Measurements from ENCODE around the gene COL4A2. TPM values are rescaled to one million over a fixed set of nuclear protein-coding genes. Genes with fewer than 3 reads are reported as not detected.

COL4A2 gene
- total RNA-seq, 2 experiments from 2014 or later, result not detected

DNA sequence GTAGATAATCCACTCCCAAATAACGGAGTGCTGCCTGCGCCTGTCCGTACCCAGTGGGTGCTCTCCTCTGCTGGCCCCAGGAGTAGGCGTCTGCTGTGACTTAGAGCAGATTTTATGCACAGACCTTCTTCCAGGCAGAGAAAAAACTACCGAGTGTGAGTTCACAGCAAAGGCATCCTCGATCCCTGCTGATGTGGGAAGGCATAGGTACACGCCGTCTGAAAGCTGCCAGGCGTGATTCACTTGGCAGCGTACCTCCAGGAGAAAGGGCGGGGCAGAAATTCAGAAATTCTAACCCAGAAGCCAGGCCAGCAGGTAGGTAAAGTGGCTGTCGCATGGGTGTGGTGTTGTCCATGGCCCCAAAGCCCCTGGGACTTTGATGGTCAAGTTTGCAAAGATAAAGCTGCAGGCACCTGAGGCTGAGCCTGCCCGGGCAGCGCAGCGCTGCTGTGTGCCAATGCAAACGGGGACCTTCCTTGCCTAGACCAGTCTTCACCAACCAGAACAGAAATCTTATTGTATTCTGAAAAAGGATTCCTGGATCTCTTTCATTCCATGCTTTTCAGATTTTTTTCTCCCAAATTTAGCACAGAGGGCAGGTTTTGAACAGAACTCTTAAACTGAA, 36.3 kb downstream of the COL4A2 start:
- ChIA-PET POLR2A (no interaction called here), CTCF (no interaction called here)
- Mint-ChIP-seq H3K27ac (no peak overlapping the region), H3K9me3 (no peaks in the 10 kb centered on the region), H3K4me1 (peaks cover 20% of the 10 kb centered on the region), H3K4me3 (no peak overlapping the region), H3K36me3 (ENCODE audit: low read depth) (no peaks in the 10 kb centered on the region), H3K27me3 (peaks cover 28% of the 10 kb centered on the region)
- DNase-seq, result no peak

DNA sequence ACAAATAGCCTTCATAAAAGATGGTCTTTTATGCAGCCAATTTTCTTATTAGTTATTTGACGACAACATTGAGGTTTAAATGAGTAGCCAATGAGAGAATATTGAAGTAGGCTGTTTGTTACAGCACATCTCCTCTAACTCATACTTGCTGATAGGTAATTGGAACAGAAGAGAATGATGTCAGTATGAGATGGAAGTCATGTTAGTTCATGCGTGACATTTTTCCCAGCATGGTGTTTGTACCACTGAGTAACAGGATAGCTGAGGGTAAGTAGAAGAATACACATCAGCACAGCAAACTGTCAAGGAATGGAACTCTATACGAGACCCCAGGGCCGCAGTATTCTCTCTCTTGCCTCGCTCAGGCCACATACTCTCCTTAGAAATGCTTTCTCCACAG, 37.2 kb downstream of the COL4A2 start:
- no peak for DNase-seq
- peaks cover 20% of the 10 kb centered on the region for H3K4me1 Mint-ChIP-seq
- H3K9me3 Mint-ChIP-seq, result no peaks in the 10 kb centered on the region
- peaks cover 28% of the 10 kb centered on the region for H3K27me3 Mint-ChIP-seq
- ChIA-PET CTCF (no interaction called here), POLR2A (no interaction called here)
- no peak overlapping the region for H3K4me3 Mint-ChIP-seq
- no peaks in the 10 kb centered on the region for H3K36me3 Mint-ChIP-seq (ENCODE audit: low read depth)
- no peak overlapping the region for H3K27ac Mint-ChIP-seq

DNA sequence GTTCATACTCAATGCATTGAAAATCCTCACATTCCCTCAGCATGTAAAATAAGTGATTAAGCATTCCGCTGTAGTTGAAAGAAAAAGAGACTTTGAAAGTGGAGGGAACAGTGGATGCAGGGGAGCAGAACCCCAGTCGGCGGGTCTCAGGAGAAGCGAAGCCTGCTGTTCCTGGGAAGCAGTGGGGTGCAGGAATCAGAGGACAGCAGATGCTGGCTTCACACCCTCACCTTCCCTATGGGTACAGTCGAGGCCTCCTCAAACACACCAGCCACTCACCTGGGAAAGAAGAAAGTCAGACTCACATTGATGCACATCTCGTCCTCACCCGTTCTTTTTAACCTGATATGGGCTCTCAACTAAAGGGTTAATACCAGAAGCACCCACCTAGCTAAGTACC, 38.2 kb downstream of the COL4A2 start:
- H3K4me1 Mint-ChIP-seq, result peaks cover 15% of the 10 kb centered on the region
- CTCF ChIA-PET, result no interaction called here
- no peak overlapping the region for H3K27ac Mint-ChIP-seq
- H3K9me3 Mint-ChIP-seq, result no peaks in the 10 kb centered on the region
- peaks cover 25% of the 10 kb centered on the region for H3K27me3 Mint-ChIP-seq
- no peak for DNase-seq
- no peak overlapping the region for H3K4me3 Mint-ChIP-seq
- POLR2A ChIA-PET, result no interaction called here
- H3K36me3 Mint-ChIP-seq (ENCODE audit: low read depth), result no peaks in the 10 kb centered on the region

DNA sequence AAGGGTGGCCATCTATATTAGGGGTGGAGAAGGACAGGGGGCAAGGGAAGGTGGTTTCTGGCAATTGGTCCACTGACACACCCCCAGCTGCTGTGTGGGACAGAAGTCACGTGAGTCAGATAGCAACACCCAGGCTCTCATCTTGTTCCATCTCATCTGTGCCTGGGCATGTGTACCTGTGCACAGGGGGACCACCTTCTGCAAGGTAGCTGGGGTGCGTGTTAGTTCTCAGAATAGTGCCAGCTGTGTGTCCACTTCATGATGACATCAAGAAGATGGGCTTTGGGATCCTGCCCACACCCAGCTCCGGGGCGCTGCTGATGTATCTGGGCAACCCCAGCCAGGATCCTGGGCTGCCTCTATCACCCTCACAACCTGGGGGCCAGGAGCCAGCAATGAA, 38.6 kb downstream of the COL4A2 start:
- H3K4me3 Mint-ChIP-seq, result no peak overlapping the region
- ChIA-PET POLR2A (no interaction called here), CTCF (no interaction called here)
- H3K9me3 Mint-ChIP-seq, result no peaks in the 10 kb centered on the region
- H3K36me3 Mint-ChIP-seq (ENCODE audit: low read depth), result no peaks in the 10 kb centered on the region
- DNase-seq, result no peak
- H3K27ac Mint-ChIP-seq, result no peak overlapping the region
- H3K4me1 Mint-ChIP-seq, result peaks cover 11% of the 10 kb centered on the region
- H3K27me3 Mint-ChIP-seq, result peaks cover 22% of the 10 kb centered on the region

DNA sequence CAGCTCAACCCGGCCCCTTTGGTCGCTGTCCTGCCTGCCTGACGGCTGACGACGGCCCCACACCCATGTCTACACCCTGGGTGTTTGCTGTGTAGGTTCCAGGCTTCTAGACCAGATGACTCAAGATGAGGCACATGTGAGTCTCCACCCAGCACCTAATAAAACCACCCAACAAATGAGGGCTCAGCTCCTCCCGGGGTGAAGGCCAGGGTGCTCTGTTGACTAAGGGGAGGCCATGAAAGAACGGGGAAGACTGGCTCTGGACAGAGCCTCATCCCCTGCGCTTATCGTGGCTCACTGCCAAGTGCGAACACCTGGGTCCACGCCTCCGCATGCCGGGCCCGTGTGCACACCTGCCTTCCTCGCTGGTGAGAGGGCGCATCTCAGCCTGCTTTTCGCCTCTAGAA, 39.6 kb downstream of the COL4A2 start:
- ChIA-PET POLR2A (no interaction called here), CTCF (no interaction called here)
- Mint-ChIP-seq H3K36me3 (ENCODE audit: low read depth) (no peaks in the 10 kb centered on the region), H3K27me3 (peaks cover 13% of the 10 kb centered on the region), H3K9me3 (no peaks in the 10 kb centered on the region), H3K4me1 (peaks cover 2% of the 10 kb centered on the region), H3K4me3 (no peak overlapping the region), H3K27ac (no peak overlapping the region)
- DNase-seq, result no peak

DNA sequence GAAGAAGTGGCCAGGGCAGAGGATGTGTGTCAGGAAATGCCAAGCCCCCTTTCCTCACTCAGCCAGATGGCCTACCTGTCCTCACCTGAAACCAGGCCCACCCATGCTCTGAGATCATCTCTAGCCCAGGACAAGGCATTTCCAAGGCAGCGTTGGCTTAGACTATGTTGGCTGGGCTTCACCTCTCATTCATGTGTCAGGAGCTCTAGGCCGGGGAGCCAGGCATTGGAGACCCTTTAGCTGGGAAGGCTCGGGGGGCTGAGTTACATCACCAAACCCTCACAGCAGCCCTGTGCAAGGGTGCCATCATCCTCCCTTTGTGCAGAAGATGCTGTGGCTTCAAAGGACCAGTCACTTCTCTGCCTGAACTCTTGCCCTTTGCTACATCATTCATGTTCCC, 40.0 kb downstream of the COL4A2 start:
- no peaks in the 10 kb centered on the region for H3K9me3 Mint-ChIP-seq
- no peaks in the 10 kb centered on the region for H3K36me3 Mint-ChIP-seq (ENCODE audit: low read depth)
- ChIA-PET POLR2A (no interaction called here), CTCF (no interaction called here)
- H3K4me3 Mint-ChIP-seq, result no peak overlapping the region
- DNase-seq, result no peak
- H3K27ac Mint-ChIP-seq, result no peak overlapping the region
- H3K4me1 Mint-ChIP-seq, result no peaks in the 10 kb centered on the region
- H3K27me3 Mint-ChIP-seq, result peaks cover 10% of the 10 kb centered on the region

DNA sequence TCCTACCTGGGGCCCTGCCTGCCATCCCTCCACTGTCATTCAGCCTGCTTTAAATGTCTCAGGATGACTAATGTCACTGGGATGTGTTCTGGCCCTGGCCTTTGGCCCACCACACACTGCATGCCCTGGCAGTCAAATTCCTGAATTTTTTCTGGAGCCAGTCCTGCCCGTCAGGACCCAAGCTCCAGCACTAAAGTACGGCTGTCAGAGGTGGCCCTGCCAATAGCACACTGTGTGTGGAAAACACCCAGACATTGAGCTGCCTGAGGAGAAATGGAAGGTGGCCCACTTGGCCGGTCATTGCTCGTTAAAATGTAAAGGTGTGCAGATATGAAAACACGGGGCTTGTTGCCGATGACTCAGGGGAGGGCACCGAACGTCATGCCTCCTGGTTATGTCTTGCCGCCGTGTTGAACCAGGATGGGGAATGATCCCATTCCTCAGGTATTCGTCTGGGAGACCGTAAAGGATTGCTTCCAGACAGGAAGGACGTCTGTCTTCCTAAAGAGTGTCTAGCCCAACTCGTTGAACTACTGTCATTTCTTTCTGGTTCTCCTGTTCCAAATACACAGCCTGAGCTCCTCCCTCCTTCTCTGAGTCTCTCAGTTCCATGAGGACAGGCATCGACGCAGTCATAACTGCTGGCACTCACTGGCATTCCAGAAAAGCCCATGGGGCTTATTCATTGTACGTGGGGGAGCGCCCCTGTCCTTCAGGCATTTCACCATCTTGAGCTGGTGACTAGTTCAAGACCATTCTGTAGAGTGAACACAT, 40.6 kb downstream of the COL4A2 start:
- no peak overlapping the region for H3K4me3 Mint-ChIP-seq
- ChIA-PET CTCF (no interaction called here), POLR2A (no interaction called here)
- peaks cover 4% of the 10 kb centered on the region for H3K27me3 Mint-ChIP-seq
- no peaks in the 10 kb centered on the region for H3K36me3 Mint-ChIP-seq (ENCODE audit: low read depth)
- no peaks in the 10 kb centered on the region for H3K4me1 Mint-ChIP-seq
- H3K9me3 Mint-ChIP-seq, result no peaks in the 10 kb centered on the region
- DNase-seq, result no peak
- no peak overlapping the region for H3K27ac Mint-ChIP-seq

DNA sequence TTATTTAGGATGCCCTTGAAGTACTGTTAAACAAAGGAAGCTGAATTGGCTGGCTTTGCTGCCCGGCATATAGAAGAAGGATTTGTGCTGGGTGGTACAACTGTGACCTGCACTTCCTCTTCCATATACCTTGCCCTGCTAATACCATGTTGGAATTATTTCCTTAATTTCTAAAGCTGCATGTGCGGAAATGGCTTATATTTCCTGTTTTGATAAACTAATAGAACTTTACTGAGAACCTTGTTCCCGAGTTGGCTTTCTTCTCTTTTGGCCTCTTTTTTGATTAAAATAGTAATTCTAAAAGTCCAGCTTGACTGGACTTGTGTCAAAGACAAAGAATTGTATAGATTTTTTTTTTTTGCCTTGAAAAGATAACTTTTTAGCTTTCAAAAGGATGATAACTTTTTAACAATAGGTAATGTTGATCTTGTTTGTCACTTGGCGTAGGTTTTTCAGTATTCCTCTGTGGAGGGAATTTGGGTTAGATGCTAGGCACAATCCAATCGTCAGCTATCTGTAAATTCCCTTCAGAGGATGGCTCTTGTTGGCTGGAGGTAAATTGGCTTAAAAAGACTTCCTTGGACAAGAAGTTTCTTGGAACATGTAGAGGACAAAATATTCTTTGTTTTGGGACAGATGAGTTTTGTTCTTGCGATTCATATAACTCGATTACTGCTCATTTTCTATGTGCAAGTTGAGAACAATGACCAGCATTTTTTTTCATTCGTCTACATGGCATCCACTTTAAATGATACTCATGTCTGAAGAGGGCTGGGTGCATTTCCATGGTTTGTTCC, 41.4 kb downstream of the COL4A2 start:
- ChIA-PET POLR2A (no interaction called here), CTCF (no interaction called here)
- Mint-ChIP-seq H3K27me3 (no peaks in the 10 kb centered on the region), H3K9me3 (no peaks in the 10 kb centered on the region), H3K27ac (no peak overlapping the region), H3K4me3 (no peak overlapping the region), H3K4me1 (no peaks in the 10 kb centered on the region), H3K36me3 (ENCODE audit: low read depth) (no peaks in the 10 kb centered on the region)
- DNase-seq, result no peak

DNA sequence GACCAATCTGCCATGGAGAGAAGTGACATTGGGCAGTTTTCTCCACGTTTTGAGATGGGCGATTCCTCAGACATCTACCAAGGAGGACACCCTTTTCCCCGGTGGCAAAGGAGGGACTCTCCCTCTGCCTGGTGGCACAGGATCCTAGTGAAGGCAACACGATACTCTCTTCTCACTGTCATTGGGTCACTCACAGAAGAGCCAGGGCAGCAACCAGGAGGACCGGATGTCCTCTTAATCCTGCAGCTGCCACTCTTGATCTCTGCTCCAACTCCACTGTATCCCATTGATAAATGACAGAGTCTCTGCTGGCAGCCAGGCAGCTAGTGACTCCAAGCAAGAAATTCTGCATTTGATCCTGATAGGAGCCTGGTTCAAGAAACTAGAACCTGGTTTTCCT, 42.2 kb downstream of the COL4A2 start:
- no peaks in the 10 kb centered on the region for H3K9me3 Mint-ChIP-seq
- CTCF ChIA-PET, result no interaction called here
- H3K27ac Mint-ChIP-seq, result no peak overlapping the region
- no peaks in the 10 kb centered on the region for H3K27me3 Mint-ChIP-seq
- H3K36me3 Mint-ChIP-seq (ENCODE audit: low read depth), result no peaks in the 10 kb centered on the region
- no peaks in the 10 kb centered on the region for H3K4me1 Mint-ChIP-seq
- no peak overlapping the region for H3K4me3 Mint-ChIP-seq
- POLR2A ChIA-PET, result no interaction called here
- DNase-seq, result no peak

DNA sequence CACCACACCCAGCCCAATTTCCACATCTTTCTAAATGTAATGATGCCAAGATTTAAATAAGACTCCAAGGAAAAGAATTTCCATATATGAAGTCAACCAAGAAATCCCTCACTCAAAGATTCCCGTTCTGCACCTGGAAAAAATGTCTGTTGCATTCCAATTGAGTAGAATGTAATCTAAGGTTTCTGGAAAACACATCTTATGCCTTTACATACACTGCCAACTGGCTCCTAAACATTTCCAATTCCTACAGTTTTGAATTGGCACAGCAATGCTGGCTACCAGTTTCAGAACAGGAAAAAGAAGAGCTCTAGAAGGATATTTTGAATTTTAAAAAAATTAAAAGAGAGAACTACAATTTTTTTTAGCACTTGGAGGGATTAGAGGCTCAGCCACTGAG, 43.0 kb downstream of the COL4A2 start:
- DNase-seq, result no peak
- H3K27me3 Mint-ChIP-seq, result no peaks in the 10 kb centered on the region
- CTCF ChIA-PET, result no interaction called here
- no peak overlapping the region for H3K4me3 Mint-ChIP-seq
- no peak overlapping the region for H3K27ac Mint-ChIP-seq
- H3K9me3 Mint-ChIP-seq, result no peaks in the 10 kb centered on the region
- no peaks in the 10 kb centered on the region for H3K36me3 Mint-ChIP-seq (ENCODE audit: low read depth)
- no peaks in the 10 kb centered on the region for H3K4me1 Mint-ChIP-seq
- POLR2A ChIA-PET, result no interaction called here

DNA sequence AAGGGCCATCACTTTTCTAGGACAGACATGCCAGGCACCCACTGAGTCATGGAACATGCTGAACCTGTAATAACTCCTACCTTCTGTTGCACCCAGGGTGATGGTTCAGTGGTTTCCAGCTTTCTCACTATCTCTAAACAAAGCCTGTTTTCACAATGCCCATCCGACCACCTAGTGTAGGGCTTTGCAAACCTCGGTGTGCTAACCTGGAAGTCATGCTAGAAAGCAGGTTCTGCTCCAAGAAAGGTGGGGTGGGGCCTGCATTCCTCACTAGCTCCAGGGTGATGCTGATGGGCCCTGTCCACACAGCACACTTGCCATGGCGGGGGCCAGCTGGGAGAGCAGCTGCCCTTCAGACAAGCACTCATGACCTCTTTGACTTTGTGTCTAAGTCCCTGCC, 43.4 kb downstream of the COL4A2 start:
- no peaks in the 10 kb centered on the region for H3K4me1 Mint-ChIP-seq
- ChIA-PET CTCF (no interaction called here), POLR2A (no interaction called here)
- no peak overlapping the region for H3K27ac Mint-ChIP-seq
- no peaks in the 10 kb centered on the region for H3K9me3 Mint-ChIP-seq
- no peak overlapping the region for H3K4me3 Mint-ChIP-seq
- no peak for DNase-seq
- H3K36me3 Mint-ChIP-seq (ENCODE audit: low read depth), result no peaks in the 10 kb centered on the region
- no peaks in the 10 kb centered on the region for H3K27me3 Mint-ChIP-seq

DNA sequence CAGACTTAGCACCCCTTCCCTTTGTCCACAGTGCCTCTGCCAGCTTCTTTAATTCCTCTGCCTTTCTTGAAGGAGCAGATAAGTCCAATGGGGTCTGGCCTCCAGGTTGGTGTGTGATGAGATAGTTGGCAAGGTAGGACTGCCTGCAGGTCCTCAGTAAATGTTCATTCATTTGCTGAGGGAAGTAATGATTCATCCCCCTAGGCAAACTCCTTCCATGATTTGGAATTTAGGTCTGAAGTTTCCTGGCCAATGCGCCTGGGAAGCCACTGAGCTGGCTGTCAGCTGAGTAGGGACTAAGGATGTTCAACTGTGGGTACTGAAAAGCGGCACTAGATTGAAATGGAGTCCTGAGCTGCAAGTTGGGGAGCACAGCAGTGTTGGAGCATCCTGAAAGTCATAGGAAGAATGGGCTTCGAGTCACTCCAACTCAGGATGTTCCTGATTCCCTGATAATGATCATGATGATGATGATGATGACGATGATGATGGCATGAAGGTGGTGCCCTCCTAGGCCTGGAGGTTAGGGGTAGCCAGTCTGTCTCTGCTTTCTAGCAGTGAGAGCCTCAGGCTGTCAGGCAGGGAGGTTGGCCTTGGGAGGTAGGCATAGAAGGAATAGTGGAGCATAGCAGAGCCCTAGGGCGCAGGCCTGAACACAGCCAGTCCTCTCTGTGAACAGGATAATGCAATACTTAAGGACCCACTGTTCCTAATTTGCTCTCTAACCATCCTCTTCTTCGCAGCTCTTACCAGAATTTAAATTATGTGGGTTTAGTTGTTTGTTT, 44.7 kb downstream of the COL4A2 start:
- no peak for DNase-seq
- Mint-ChIP-seq H3K27ac (no peak overlapping the region), H3K9me3 (no peaks in the 10 kb centered on the region), H3K4me1 (no peaks in the 10 kb centered on the region), H3K4me3 (no peak overlapping the region), H3K27me3 (no peaks in the 10 kb centered on the region), H3K36me3 (ENCODE audit: low read depth) (no peaks in the 10 kb centered on the region)
- POLR2A ChIA-PET, result no interaction called here
- CTCF ChIA-PET, result no interaction called here

DNA sequence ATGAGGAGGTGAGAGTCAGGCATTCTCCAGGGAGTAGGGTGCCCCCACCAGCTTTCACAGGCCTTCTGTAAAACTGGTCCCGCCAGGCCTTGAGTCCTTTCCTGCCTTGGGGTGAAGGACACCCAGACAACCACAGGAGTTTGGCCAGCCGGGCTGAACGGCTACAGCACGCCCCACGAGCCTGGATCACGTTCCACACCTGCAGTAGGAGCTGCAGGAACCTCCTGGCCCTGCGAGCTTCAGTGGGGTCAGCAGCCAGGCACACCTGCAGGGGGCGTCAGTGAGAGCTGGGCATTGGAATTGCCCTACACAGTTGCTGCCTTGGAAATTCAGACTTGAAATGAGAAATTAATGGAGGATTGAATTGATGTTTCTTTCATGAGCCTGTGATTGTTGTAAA, 45.7 kb downstream of the COL4A2 start:
- no peaks in the 10 kb centered on the region for H3K9me3 Mint-ChIP-seq
- no peak for DNase-seq
- CTCF ChIA-PET, result no interaction called here
- H3K27me3 Mint-ChIP-seq, result no peaks in the 10 kb centered on the region
- POLR2A ChIA-PET, result no interaction called here
- no peaks in the 10 kb centered on the region for H3K36me3 Mint-ChIP-seq (ENCODE audit: low read depth)
- no peak overlapping the region for H3K27ac Mint-ChIP-seq
- H3K4me1 Mint-ChIP-seq, result no peaks in the 10 kb centered on the region
- H3K4me3 Mint-ChIP-seq, result no peak overlapping the region
